Body of pancreas (tissue), 4 donors: ENCODE data around the gene PSEN2.

Experiments used
- POLR2A ChIP-seq, 3 donors: fragments of 450-650 bp; IDR thresholded peaks; one replicate each; pipeline ENCODE4 v1.6.1; 2016; ENCODE audit warnings: antibody characterized with exemption in 3 of 3, mild to moderate bottlenecking in 2 of 3
- TF ChIP-seq, protein P1 (sequence below), 7 experiments: fragments of 450-650 bp in 4 of 7; fragments of 200-600 bp in 3 of 7; sonication (generic) in 3 of 7; IDR thresholded peaks; one replicate each; pipeline ENCODE4 v1.5.1; 2016 to 2019; ENCODE audit warnings: antibody characterized with exemption in 7 of 7

DNA sequence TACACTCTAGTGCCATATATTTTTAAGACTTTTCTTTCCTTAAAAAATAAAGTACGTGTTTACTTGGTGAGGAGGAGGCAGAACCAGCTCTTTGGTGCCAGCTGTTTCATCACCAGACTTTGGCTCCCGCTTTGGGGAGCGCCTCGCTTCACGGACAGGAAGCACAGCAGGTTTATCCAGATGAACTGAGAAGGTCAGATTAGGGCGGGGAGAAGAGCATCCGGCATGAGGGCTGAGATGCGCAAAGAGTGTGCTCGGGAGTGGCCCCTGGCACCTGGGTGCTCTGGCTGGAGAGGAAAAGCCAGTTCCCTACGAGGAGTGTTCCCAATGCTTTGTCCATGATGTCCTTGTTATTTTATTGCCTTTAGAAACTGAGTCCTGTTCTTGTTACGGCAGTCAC lies 25.2 kb downstream of the PSEN2 start:
- TF ChIP-seq, protein P1, sequence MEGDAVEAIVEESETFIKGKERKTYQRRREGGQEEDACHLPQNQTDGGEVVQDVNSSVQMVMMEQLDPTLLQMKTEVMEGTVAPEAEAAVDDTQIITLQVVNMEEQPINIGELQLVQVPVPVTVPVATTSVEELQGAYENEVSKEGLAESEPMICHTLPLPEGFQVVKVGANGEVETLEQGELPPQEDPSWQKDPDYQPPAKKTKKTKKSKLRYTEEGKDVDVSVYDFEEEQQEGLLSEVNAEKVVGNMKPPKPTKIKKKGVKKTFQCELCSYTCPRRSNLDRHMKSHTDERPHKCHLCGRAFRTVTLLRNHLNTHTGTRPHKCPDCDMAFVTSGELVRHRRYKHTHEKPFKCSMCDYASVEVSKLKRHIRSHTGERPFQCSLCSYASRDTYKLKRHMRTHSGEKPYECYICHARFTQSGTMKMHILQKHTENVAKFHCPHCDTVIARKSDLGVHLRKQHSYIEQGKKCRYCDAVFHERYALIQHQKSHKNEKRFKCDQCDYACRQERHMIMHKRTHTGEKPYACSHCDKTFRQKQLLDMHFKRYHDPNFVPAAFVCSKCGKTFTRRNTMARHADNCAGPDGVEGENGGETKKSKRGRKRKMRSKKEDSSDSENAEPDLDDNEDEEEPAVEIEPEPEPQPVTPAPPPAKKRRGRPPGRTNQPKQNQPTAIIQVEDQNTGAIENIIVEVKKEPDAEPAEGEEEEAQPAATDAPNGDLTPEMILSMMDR (IDR thresholded peaks at IDR 0.05): no peak
- TF ChIP-seq POLR2A (IDR thresholded peaks at IDR 0.05): no peak
